ENCODE measurements around the gene PPRC1.

DNA sequence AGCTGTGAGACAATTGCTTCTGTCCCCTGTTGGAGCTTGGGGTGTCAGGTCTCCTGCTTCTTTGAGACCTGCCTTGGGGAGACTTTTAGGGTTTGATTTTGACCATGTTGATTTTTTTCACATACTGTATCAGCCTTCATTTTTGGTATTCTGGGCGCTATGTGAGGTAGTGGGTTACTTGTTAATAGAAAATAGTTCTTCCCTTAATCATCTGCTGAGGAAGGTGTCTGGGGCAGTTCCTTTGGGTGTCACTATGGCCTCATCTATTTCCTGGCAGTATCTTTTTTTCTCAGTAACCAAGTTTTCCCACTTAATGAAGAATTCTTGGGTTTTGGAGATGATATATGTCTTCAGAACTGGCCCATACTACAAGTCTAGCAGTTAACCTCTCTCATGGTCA is 14.7 kb downstream of the PPRC1 start:
- TF ChIP-seq POLR2A (IDR thresholded peaks at IDR 0.05; ENCODE audit: low read length): no peak
- no peak for TF ChIP-seq GATA1 (IDR thresholded peaks at IDR 0.05; ENCODE audit: low read depth, low read length)
